Nephron (organoid): Measurements from ENCODE around the gene TRAF3.
A peak's percentile ranks its signal among the peaks of the same experiment; 100 is the strongest.

Experiments
- H3K27ac Mint-ChIP-seq, 3 experiments: 2 replicates each; pipeline ENCODE4 v1.8.0; 2020; ENCODE audit warnings: mixed read lengths in 3 of 3, mild to moderate bottlenecking in 2 of 3, moderate library complexity in 1 of 3
- H3K27me3 Mint-ChIP-seq: 2 replicates; pipeline ENCODE4 v1.8.0; 2021; ENCODE audit warnings: low read depth, mild to moderate bottlenecking, moderate library complexity, mixed read lengths
- H3K36me3 Mint-ChIP-seq: 2 replicates; pipeline ENCODE4 v1.8.0; 2020; ENCODE audit warnings: low read depth, mixed read lengths
- H3K4me1 Mint-ChIP-seq: 2 replicates; pipeline ENCODE4 v1.8.0; 2020; ENCODE audit warnings: mixed read lengths
- H3K4me3 Mint-ChIP-seq, 3 experiments: 2 replicates each; pipeline ENCODE4 v1.8.0; 2020; ENCODE audit warnings: mild to moderate bottlenecking in 3 of 3, mixed read lengths in 3 of 3, moderate library complexity in 2 of 3
- H3K9me3 Mint-ChIP-seq: 2 replicates; pipeline ENCODE4 v1.8.0; 2020; ENCODE audit warnings: mixed read lengths
- TF ChIP-seq, protein P1 (sequence below), 3 experiments: fragments of 200-600 bp; sonication (generic); IDR thresholded peaks; one replicate each; pipeline ENCODE4 v1.5.0; 2021; ENCODE audit warnings: antibody characterized with exemption in 3 of 3; ENCODE audit not compliant: unreplicated experiment in 3 of 3

TRAF3 gene

DNA sequence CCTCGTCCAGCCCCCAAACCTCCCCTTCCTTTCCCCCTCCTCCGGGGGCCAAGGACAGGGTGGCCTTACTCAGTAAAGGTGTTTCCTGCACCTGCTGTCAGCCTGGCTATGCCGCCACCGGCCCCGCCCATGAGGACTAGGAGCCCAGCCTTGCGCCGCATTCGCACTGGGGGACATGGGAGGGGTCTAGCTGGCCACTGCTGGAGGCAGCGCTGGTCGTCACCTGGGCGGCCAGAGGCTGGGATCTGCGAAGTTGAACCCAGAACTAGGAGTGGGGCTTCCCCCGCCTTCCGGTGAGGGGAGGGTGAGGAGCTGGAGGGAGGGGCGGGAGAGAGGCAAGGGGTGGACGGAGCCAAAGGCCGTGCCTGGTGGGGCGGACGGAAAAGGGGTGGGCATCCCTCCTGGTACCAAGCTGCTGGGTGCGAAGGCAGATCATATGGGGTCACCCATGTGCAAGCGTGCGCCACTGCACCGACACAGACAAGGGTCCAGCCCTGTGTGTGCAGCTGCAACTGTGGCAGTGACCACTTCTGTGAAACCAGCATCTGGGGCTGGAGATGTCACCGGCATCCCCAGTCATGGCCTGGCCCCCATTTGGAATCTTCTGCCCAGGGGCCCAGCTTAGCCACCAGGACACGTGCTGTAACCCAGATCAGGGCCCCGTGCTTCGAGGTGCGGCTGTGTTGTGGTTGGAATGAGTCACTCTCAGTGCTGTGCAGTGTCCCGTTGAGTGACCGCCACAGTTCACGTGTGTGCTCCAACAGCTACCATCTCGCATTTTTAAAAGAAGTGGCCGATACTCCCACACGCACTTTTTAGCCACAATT lies 153.7 kb downstream of the TRAF3 start:
- peaks cover 52% of the 10 kb centered on the region for H3K27me3 Mint-ChIP-seq
- no peaks in the 10 kb centered on the region for H3K9me3 Mint-ChIP-seq
- TF ChIP-seq, protein P1, sequence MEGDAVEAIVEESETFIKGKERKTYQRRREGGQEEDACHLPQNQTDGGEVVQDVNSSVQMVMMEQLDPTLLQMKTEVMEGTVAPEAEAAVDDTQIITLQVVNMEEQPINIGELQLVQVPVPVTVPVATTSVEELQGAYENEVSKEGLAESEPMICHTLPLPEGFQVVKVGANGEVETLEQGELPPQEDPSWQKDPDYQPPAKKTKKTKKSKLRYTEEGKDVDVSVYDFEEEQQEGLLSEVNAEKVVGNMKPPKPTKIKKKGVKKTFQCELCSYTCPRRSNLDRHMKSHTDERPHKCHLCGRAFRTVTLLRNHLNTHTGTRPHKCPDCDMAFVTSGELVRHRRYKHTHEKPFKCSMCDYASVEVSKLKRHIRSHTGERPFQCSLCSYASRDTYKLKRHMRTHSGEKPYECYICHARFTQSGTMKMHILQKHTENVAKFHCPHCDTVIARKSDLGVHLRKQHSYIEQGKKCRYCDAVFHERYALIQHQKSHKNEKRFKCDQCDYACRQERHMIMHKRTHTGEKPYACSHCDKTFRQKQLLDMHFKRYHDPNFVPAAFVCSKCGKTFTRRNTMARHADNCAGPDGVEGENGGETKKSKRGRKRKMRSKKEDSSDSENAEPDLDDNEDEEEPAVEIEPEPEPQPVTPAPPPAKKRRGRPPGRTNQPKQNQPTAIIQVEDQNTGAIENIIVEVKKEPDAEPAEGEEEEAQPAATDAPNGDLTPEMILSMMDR (IDR thresholded peaks at IDR 0.05; ENCODE audit: unreplicated experiment in 3 of 3) = no peak
- H3K36me3 Mint-ChIP-seq = peaks cover 20% of the 10 kb centered on the region
- peak overlapping the region; percentile 8 to 53 (median 39) for H3K4me3 Mint-ChIP-seq
- H3K4me1 Mint-ChIP-seq = no peaks in the 10 kb centered on the region
- no peak overlapping the region for H3K27ac Mint-ChIP-seq

- Mint-ChIP-seq H3K4me1 (no peaks in the 10 kb centered on the region), H3K27me3 (peaks cover 47% of the 10 kb centered on the region), H3K27ac (no peak overlapping the region), H3K9me3 (no peaks in the 10 kb centered on the region), H3K4me3 (peak overlapping the region; percentile 8 to 53 (median 39)), H3K36me3 (peaks cover 24% of the 10 kb centered on the region)
- TF ChIP-seq, protein P1 (IDR thresholded peaks at IDR 0.05; ENCODE audit: unreplicated experiment in 3 of 3) = no peak
Observed at GRCh38 chr14:102931580-102932285, 154.5 kb downstream of the TRAF3 start.

DNA sequence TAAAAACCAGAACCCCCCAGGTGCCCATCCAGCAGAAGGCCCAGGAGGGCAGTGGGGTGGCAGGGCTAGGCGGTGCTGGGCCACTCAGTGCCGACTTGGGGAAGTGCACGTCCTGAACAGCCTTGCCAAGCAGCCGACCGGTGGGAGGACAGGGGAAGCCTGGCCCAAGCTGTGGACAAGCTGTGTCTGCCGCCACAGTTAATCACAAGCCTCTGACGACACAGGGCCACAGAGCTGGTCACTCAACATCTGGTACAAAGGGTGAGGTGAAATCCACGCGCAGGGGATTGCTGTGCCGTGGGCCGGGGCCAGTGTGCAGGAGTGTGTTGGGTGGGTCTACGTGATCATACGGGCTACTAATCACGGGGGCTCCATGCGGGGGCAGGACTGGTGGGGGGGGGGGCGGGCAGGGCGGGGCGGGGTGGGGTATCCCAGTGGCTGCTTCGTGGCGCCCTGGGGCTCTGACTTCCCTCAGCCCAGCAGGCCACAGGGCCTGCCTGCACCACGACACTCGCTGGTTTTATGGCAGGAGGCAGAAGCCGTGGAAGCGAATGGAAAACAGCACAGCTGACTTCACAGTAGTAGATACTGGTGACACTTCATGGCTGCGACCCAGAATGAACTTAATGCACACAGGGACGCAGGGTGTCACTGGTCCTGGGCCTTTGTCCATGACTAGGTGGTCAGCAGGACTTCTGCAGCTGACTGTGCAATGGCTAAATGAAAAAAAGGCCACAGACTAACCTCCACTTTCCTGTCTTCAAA lies 155.4 kb downstream of the TRAF3 start:
- H3K9me3 Mint-ChIP-seq = no peaks in the 10 kb centered on the region
- no peak overlapping the region for H3K27ac Mint-ChIP-seq
- H3K27me3 Mint-ChIP-seq = peaks cover 38% of the 10 kb centered on the region
- TF ChIP-seq, protein P1 (IDR thresholded peaks at IDR 0.05; ENCODE audit: unreplicated experiment in 3 of 3) = no peak
- peaks cover 32% of the 10 kb centered on the region for H3K36me3 Mint-ChIP-seq
- no peaks in the 10 kb centered on the region for H3K4me1 Mint-ChIP-seq
- H3K4me3 Mint-ChIP-seq = no peak overlapping the region

DNA sequence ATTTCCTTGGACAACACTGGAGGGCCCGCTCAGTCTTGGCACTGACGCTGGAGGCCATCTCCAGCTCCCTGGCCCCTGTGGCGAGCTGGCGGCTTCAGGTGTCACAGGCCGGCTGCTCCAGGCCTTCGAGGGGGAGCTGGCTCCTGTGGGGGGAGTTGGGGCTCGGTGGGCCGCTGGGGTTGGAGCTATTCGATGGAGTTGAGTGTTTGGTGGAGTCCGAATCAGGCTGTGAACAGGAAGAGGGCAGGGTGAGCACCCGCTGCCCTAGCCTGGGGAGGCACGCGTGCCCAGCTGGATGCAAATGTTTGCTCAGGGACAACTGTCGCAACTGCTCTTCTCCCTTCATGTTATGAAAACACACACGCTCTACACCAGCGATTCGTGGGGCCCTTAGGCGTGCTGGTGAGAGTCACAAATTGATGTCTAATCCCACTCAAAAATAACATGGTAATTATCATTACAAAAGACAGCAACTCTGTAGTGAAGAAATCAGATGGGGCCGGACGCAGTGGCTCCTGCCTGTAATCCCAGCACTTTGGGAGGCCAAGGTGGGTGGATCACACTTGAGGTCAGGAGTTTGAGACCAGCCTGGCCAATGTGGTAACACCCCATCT lies 156.5 kb downstream of the TRAF3 start:
- Mint-ChIP-seq H3K4me1 (no peaks in the 10 kb centered on the region), H3K9me3 (no peaks in the 10 kb centered on the region), H3K4me3 (no peak overlapping the region), H3K27ac (no peak overlapping the region), H3K27me3 (peaks cover 27% of the 10 kb centered on the region), H3K36me3 (peaks cover 35% of the 10 kb centered on the region)
- TF ChIP-seq, protein P1 (IDR thresholded peaks at IDR 0.05; ENCODE audit: unreplicated experiment in 3 of 3) = no peak

DNA sequence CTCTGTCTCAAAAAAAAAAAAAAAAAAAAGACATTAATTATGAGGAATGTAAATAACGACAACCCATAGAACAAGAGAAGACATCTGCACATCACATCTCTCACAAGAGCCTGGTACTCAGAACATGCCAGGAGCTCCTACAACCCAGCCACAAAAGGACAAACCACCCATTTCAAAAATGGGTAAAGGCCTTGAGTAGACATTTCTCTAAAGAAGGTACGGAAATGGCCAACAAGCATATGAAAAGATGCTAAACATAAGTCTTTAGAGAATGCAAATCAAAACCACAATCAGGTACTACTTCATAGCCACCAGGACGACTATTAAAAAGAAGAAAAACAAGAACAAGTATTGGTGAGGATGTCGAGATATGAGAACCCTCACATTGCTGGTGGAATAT lies 158.5 kb downstream of the TRAF3 start:
- no peaks in the 10 kb centered on the region for H3K9me3 Mint-ChIP-seq
- H3K27ac Mint-ChIP-seq = no peak overlapping the region
- H3K4me3 Mint-ChIP-seq = no peak overlapping the region
- TF ChIP-seq, protein P1 (IDR thresholded peaks at IDR 0.05; ENCODE audit: unreplicated experiment in 3 of 3) = no peak
- peaks cover 49% of the 10 kb centered on the region for H3K36me3 Mint-ChIP-seq
- no peaks in the 10 kb centered on the region for H3K4me1 Mint-ChIP-seq
- peaks cover 24% of the 10 kb centered on the region for H3K27me3 Mint-ChIP-seq
